Measurements from ENCODE around the gene DUSP10. TPM values are rescaled to one million over a fixed set of nuclear protein-coding genes. Genes with fewer than 3 reads are reported as not detected.

The DUSP10 gene
- total RNA-seq, 2 experiments from 2014 or later, result 2.6 to 4.4 TPM

GRCh38 chr1:221740993-221741702 lies 741 bp downstream of the DUSP10 start:
- peak overlapping the region; percentile 26 for H3K27ac ChIP-seq (ENCODE audit: low read depth, low read length, poor library complexity, severe bottlenecking)
- no peaks in the 10 kb centered on the region for H3K79me2 ChIP-seq (ENCODE audit: insufficient read depth, low read depth, low read length)
- H2AFZ ChIP-seq (ENCODE audit: low read length), result peak overlapping the region; percentile 78; the same call in 1 of the 2 replicates
- intact Hi-C loops (cut with micrococcal nuclease; ENCODE audit: unreplicated experiment), result loop anchor here (5.0 kb wide), 1 partner anchor 971 kb away; the partner anchor contains the start of genes AIDA and BROX
- CTCF ChIA-PET (ENCODE audit: unreplicated experiment), result no interaction called here
- no peaks in the 10 kb centered on the region for H3K36me3 ChIP-seq (ENCODE audit: insufficient read depth, low read length)
- no peaks in the 10 kb centered on the region for H3K9me3 ChIP-seq (ENCODE audit: low read length)
- H4K20me1 ChIP-seq (ENCODE audit: insufficient read depth, low read length), result no peaks in the 10 kb centered on the region
- H3K4me2 ChIP-seq (ENCODE audit: low read length), result peak overlapping the region; percentile 96
- TF ChIP-seq EZH2phosphoT487 (IDR thresholded peaks at IDR 0.05; ENCODE audit: borderline replicate concordance, low read depth, low read length) (no peak), CTCF (conservative IDR thresholded peaks at IDR 0.05; ENCODE audit: low read length) (no peak)
- DNase-seq (ENCODE audit: low spot score), result no peak
- peaks cover 17% of the 10 kb centered on the region for H3K4me1 ChIP-seq (ENCODE audit: insufficient read depth, low read length, poor library complexity, severe bottlenecking)
- no peaks in the 10 kb centered on the region for H3K9me2 ChIP-seq (ENCODE audit: insufficient read depth, low read length)
- POLR2A ChIA-PET, result interaction anchor here (0.5 to 1.6 kb wide), 9 partner anchors 9 to 1059 kb away, joined by 3 to 5 read pairs (median 3); no protein-coding TSS in a partner anchor
- H3K4me3 ChIP-seq (ENCODE audit: low read depth, low read length, poor library complexity, severe bottlenecking), result peak overlapping the region; percentile 71
- BruUV-seq (replicated peaks), result no TSS peak

- no TSS peak for BruUV-seq (replicated peaks)
Measured at GRCh38 chr1:221740369-221740992, 1.4 kb downstream of the DUSP10 start.

More at GRCh38 chr1:221740369-221740992, 1.4 kb downstream of the DUSP10 start:
- peaks cover 17% of the 10 kb centered on the region for H3K4me1 ChIP-seq (ENCODE audit: insufficient read depth, low read length, poor library complexity, severe bottlenecking)
- intact Hi-C loops (cut with micrococcal nuclease; ENCODE audit: unreplicated experiment), result loop anchor here (5.0 kb wide), 1 partner anchor 972 kb away; the partner anchor contains the start of genes AIDA and BROX
- H3K79me2 ChIP-seq (ENCODE audit: insufficient read depth, low read depth, low read length), result no peaks in the 10 kb centered on the region
- H3K4me2 ChIP-seq (ENCODE audit: low read length), result peak overlapping the region; percentile 96
- no peaks in the 10 kb centered on the region for H3K9me3 ChIP-seq (ENCODE audit: low read length)
- peak overlapping the region; percentile 78; the same call in 1 of the 2 replicates for H2AFZ ChIP-seq (ENCODE audit: low read length)
- H3K27ac ChIP-seq (ENCODE audit: low read depth, low read length, poor library complexity, severe bottlenecking), result no peak overlapping the region
- CTCF ChIA-PET (ENCODE audit: unreplicated experiment), result interaction anchor here (0.6 kb wide), 1 partner anchor 39 kb away, joined by 3 read pairs; no protein-coding TSS in a partner anchor
- no peaks in the 10 kb centered on the region for H4K20me1 ChIP-seq (ENCODE audit: insufficient read depth, low read length)
- no peaks in the 10 kb centered on the region for H3K9me2 ChIP-seq (ENCODE audit: insufficient read depth, low read length)
- peak; percentile 1 for DNase-seq (ENCODE audit: low spot score)
- no peaks in the 10 kb centered on the region for H3K36me3 ChIP-seq (ENCODE audit: insufficient read depth, low read length)
- TF ChIP-seq CTCF (conservative IDR thresholded peaks at IDR 0.05; ENCODE audit: low read length) (no peak), EZH2phosphoT487 (IDR thresholded peaks at IDR 0.05; ENCODE audit: borderline replicate concordance, low read depth, low read length) (no peak)
- POLR2A ChIA-PET, result interaction anchor here (0.6 to 1.6 kb wide), 3 partner anchors 11 to 46 kb away, joined by 3 to 4 read pairs (median 3); no protein-coding TSS in a partner anchor
- peak overlapping the region; percentile 71 for H3K4me3 ChIP-seq (ENCODE audit: low read depth, low read length, poor library complexity, severe bottlenecking)

Measured in OCI-LY7 (cell line).